Tibial nerve (tissue), 4 donors: ENCODE data around the gene CRYGA. TPM values are rescaled to one million over a fixed set of nuclear protein-coding genes. Genes with fewer than 3 reads are reported as not detected.

Experiments
- DNase-seq, 2 donors: peaks; one replicate each; pipeline ENCODE4 v3.0.0-alpha.2; 2019; ENCODE audit warnings: low spot score in 2 of 2
- H3K27ac ChIP-seq, 4 donors: fragments of 200-600 bp; sonication (generic) in 3 of 4; one replicate each; pipeline ENCODE4 v1.5.1; 2017 to 2019; ENCODE audit warnings: mild to moderate bottlenecking in 1 of 4
- H3K27me3 ChIP-seq, 2 donors: fragments of 200-600 bp; sonication (generic) in 1 of 2; one replicate each; pipeline versions ENCODE4 v1.5.1 to v1.6.0; 2017 to 2019
- H3K36me3 ChIP-seq, 3 donors: fragments of 200-600 bp; sonication (generic); one replicate each; pipeline ENCODE4 v1.5.1; 2018 to 2019
- H3K4me1 ChIP-seq, 4 donors: fragments of 200-600 bp; sonication (generic) in 3 of 4; one replicate each; pipeline ENCODE4 v1.5.1; 2017 to 2019
- H3K4me3 ChIP-seq, 4 donors: fragments of 200-600 bp; sonication (generic) in 3 of 4; one replicate each; pipeline ENCODE4 v1.5.1; 2017 to 2019; ENCODE audit warnings: mild to moderate bottlenecking in 1 of 4, moderate library complexity in 1 of 4
- H3K9me3 ChIP-seq, 4 donors: fragments of 200-600 bp; sonication (generic) in 3 of 4; one replicate each; pipeline ENCODE4 v1.5.1; 2017 to 2019
- EP300 ChIP-seq, 2 donors: sonication (generic); formaldehyde crosslinking; IDR thresholded peaks; one replicate each; pipeline ENCODE4 v1.6.1; 2017; ENCODE audit warnings: antibody characterized with exemption in 2 of 2, mild to moderate bottlenecking in 1 of 2
- POLR2A ChIP-seq, 2 donors: fragments of 450-650 bp; IDR thresholded peaks; one replicate each; pipeline ENCODE4 v1.6.1; 2017; ENCODE audit warnings: antibody characterized with exemption in 2 of 2, mild to moderate bottlenecking in 2 of 2, moderate library complexity in 2 of 2
- WGBS, 2 donors: methylation state at CpG; one replicate each; pipeline ENCODE4 v1.1.5; 2018; 5-methylcytosine and 5-hydroxymethylcytosine counted together
- total RNA-seq, 4 donors: library from RNA; depleted of rRNA; stranded (reverse); fragments of >200 nt; gene quantifications; one replicate each; pipeline ENCODE4 v1.1.0, GENCODE V29; 2016
- TF ChIP-seq, protein P1 (sequence below), 5 experiments: fragments of 200-600 bp in 3 of 5; fragments of 450-650 bp in 2 of 5; sonication (generic) in 3 of 5; IDR thresholded peaks; one replicate each; pipeline ENCODE4 v1.5.1; 2016 to 2019; ENCODE audit warnings: antibody characterized with exemption in 5 of 5, mild to moderate bottlenecking in 3 of 5, moderate library complexity in 2 of 5

Gene CRYGA
- total RNA-seq, 4 donors from 2014 or later: not detected

DNA sequence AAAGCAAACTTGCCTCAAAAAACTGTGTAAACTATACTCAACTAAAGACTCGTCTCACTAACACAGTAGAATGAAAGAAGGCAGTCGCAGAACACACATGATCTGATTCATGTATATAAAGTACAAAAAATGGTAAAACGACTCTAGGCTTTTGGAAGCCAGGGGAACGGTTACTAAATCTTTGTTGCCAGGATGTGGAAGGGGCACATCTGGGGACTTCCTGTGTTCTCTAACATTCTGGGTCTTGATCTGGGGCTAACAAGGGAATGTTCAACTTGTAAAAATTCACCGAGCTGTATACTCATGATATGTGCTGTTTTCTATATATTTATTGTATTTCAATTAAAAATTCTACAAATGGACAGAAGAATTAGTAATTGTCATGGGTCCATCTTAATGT, 40.8 kb upstream of the CRYGA start:
- H3K9me3 ChIP-seq: no peaks in the 10 kb centered on the region
- 53 to 55% methylated on average over 5 of the region's 5 CpGs for WGBS, 2 donors
- H3K27ac ChIP-seq: no peak overlapping the region
- no peak overlapping the region for H3K4me3 ChIP-seq
- no peaks in the 10 kb centered on the region for H3K4me1 ChIP-seq
- TF ChIP-seq EP300 (IDR thresholded peaks at IDR 0.05) (no peak), POLR2A (IDR thresholded peaks at IDR 0.05) (no peak)
- TF ChIP-seq, protein P1, sequence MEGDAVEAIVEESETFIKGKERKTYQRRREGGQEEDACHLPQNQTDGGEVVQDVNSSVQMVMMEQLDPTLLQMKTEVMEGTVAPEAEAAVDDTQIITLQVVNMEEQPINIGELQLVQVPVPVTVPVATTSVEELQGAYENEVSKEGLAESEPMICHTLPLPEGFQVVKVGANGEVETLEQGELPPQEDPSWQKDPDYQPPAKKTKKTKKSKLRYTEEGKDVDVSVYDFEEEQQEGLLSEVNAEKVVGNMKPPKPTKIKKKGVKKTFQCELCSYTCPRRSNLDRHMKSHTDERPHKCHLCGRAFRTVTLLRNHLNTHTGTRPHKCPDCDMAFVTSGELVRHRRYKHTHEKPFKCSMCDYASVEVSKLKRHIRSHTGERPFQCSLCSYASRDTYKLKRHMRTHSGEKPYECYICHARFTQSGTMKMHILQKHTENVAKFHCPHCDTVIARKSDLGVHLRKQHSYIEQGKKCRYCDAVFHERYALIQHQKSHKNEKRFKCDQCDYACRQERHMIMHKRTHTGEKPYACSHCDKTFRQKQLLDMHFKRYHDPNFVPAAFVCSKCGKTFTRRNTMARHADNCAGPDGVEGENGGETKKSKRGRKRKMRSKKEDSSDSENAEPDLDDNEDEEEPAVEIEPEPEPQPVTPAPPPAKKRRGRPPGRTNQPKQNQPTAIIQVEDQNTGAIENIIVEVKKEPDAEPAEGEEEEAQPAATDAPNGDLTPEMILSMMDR (IDR thresholded peaks at IDR 0.05): no peak
- no peaks in the 10 kb centered on the region for H3K36me3 ChIP-seq
- DNase-seq: no peak
- no peaks in the 10 kb centered on the region for H3K27me3 ChIP-seq

DNA sequence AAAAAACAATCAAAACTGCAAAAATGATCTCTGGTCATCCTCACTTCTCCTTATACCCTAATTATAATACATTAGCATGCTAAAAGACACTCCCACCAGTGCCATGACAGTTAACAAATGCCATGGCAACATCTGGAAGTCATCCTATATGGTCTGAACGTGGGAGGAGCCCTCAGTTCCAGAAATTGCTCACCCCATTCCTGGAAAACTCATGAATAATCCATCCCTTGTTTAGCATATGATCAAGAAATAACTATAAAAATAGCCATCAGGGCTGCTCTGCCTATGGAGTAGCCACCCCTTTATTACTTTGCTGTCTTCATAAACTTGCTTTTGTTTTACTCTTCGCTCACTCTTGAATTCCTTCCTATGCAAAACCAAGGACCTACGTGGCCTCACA, 32.1 kb upstream of the CRYGA start:
- no peaks in the 10 kb centered on the region for H3K9me3 ChIP-seq
- TF ChIP-seq POLR2A (IDR thresholded peaks at IDR 0.05) (no peak), EP300 (IDR thresholded peaks at IDR 0.05) (no peak)
- TF ChIP-seq, protein P1 (IDR thresholded peaks at IDR 0.05): no peak
- no peaks in the 10 kb centered on the region for H3K27me3 ChIP-seq
- no peaks in the 10 kb centered on the region for H3K4me1 ChIP-seq
- H3K36me3 ChIP-seq: no peaks in the 10 kb centered on the region
- no peak overlapping the region for H3K27ac ChIP-seq
- 67 to 73% methylated on average over 3 of the region's 3 CpGs for WGBS, 2 donors
- H3K4me3 ChIP-seq: no peak overlapping the region
- no peak for DNase-seq

DNA sequence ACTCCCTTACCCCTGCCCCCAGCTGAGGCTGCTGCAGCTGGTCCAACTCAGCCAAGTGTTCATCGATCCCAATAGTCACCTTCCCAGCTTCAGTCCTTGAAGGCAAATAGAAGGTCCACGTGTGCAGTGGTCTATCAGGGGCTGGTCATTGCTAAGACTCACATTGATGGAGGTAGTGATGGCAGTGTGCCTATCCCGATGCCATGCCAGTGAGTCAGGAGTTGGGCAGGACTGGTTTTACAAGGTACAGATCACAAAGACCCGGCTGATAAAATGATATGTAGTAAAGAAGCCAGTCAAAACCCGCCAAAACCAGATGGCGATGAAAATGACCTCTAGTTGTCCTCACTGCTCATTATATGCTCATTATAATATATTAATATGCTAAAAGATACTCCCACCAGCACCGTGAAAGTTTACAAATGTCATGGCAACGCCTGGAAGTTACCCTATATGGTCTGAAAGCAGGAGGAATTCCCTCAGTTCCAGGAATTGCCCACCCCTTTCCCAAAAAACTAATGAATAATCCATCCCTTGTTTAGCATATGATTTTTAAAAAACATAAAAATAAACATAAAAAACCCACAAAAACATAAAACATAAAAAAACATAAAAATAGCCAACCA, 29.3 kb upstream of the CRYGA start:
- WGBS, 2 donors: 89 to 90% methylated on average over 8 of the region's 8 CpGs
- no peak for DNase-seq
- H3K4me1 ChIP-seq: no peaks in the 10 kb centered on the region
- TF ChIP-seq POLR2A (IDR thresholded peaks at IDR 0.05) (no peak), EP300 (IDR thresholded peaks at IDR 0.05) (no peak)
- TF ChIP-seq, protein P1 (IDR thresholded peaks at IDR 0.05): no peak
- H3K36me3 ChIP-seq: no peaks in the 10 kb centered on the region
- no peak overlapping the region for H3K27ac ChIP-seq
- H3K27me3 ChIP-seq: no peaks in the 10 kb centered on the region
- no peak overlapping the region for H3K4me3 ChIP-seq
- H3K9me3 ChIP-seq: no peaks in the 10 kb centered on the region

DNA sequence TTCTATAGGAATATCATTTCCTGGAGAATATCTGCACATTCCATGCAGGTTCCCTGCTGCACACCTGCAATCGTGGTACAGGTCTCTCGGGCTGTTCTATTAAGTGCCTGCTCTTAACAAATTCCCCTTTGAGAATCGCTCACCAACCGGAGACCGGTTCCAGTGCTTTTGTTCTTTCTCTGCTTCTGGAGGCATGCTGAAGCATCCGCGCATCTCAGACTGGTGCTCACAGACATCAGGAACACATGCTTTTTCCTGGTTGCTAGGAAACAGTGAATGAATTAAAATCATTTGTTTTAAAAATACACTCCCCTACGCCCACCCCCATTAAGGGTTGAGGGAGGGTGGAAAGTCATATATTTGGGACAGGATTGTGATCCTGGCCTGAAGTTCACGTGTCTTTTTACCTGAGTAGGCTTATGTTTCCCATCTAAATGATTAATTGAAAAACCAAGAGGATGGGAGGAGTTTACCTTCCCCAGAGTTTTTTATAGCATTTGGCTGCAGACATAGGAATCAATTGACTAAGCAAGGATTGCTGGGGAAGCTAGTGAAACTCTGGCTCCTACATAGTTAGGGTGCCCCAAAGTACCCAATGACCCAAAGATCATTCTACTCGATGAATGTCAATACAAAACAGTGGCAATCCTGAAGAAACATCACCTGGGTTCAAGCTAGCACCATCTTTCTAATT, 26.6 kb upstream of the CRYGA start, which contains the start of gene C2orf80:
Gene C2orf80, minus strand, starts transcription at position 221 of the 694 bp plus-strand sequence. CDS start 3,044 bp downstream, outside the sequence.
- WGBS, 2 donors: 57 to 64% methylated on average over 10 of the region's 10 CpGs
- TF ChIP-seq POLR2A (IDR thresholded peaks at IDR 0.05): no peak
- no peak for TF ChIP-seq EP300 (IDR thresholded peaks at IDR 0.05)
- TF ChIP-seq, protein P1 (IDR thresholded peaks at IDR 0.05): no peak

More for the DNA sequence above, 26.6 kb upstream of the CRYGA start, which contains the start of gene C2orf80:
- DNase-seq: no peak
- Histone ChIP-seq H3K4me1 (no peaks in the 10 kb centered on the region), H3K9me3 (no peaks in the 10 kb centered on the region), H3K36me3 (no peaks in the 10 kb centered on the region), H3K4me3 (no peak within 1 kb of the TSS), H3K27me3 (no peaks in the 10 kb centered on the region), H3K27ac (no peak within 1 kb of the TSS)
